ENCODE measurements around the gene ILF2.

- TF ChIP-seq, protein P1, sequence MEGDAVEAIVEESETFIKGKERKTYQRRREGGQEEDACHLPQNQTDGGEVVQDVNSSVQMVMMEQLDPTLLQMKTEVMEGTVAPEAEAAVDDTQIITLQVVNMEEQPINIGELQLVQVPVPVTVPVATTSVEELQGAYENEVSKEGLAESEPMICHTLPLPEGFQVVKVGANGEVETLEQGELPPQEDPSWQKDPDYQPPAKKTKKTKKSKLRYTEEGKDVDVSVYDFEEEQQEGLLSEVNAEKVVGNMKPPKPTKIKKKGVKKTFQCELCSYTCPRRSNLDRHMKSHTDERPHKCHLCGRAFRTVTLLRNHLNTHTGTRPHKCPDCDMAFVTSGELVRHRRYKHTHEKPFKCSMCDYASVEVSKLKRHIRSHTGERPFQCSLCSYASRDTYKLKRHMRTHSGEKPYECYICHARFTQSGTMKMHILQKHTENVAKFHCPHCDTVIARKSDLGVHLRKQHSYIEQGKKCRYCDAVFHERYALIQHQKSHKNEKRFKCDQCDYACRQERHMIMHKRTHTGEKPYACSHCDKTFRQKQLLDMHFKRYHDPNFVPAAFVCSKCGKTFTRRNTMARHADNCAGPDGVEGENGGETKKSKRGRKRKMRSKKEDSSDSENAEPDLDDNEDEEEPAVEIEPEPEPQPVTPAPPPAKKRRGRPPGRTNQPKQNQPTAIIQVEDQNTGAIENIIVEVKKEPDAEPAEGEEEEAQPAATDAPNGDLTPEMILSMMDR (IDR thresholded peaks at IDR 0.05; ENCODE audit: insufficient read depth, low read length): no peak
- TF ChIP-seq POLR2AphosphoS5 (IDR thresholded peaks at IDR 0.05; ENCODE audit: low read depth): no peak
- no peak for TF ChIP-seq GABPA (IDR thresholded peaks at IDR 0.05; ENCODE audit: low read depth)
- TF ChIP-seq SPI1 (IDR thresholded peaks at IDR 0.05; ENCODE audit: borderline replicate concordance, low read depth): no peak
Observed at GRCh38 chr1:153642161-153642560, 28.6 kb downstream of the ILF2 start.
